ES-I3 (cell line): Measurements from ENCODE around the gene SUSD2.

ENCODE experiments used
- H3K36me3 ChIP-seq: 2 replicates; pipeline ENCODE4 v1.6.1; 2013; ENCODE audit warnings: mild to moderate bottlenecking, low read length, control low read depth, moderate library complexity; ENCODE audit not compliant: insufficient read depth
- H3K4me1 ChIP-seq: 2 replicates; pipeline ENCODE4 v1.6.1; 2013; ENCODE audit warnings: mild to moderate bottlenecking, control low read depth, low read length; ENCODE audit not compliant: insufficient read depth
- H3K9ac ChIP-seq: 2 replicates; pipeline ENCODE4 v1.6.1; 2013; ENCODE audit warnings: low read depth, mild to moderate bottlenecking, low read length, moderate library complexity
- H3K9me3 ChIP-seq: 2 replicates; pipeline ENCODE4 v1.6.1; 2013; ENCODE audit warnings: mild to moderate bottlenecking, low read length, moderate library complexity; ENCODE audit not compliant: control insufficient read depth, insufficient read depth

SUSD2 gene

GRCh38 chr22:24159650-24160049 is 21.6 kb upstream of the SUSD2 start:
- Histone ChIP-seq H3K9ac (no peak overlapping the region), H3K4me1 (peaks cover 7% of the 10 kb centered on the region; the same call in 1 of the 2 replicates), H3K36me3 (peaks cover 3% of the 10 kb centered on the region; the same call in 1 of the 2 replicates), H3K9me3 (no peaks in the 10 kb centered on the region)

GRCh38 chr22:24160546-24160945 is 20.7 kb upstream of the SUSD2 start:
- H3K9me3 ChIP-seq = no peaks in the 10 kb centered on the region
- H3K4me1 ChIP-seq = peaks cover 7% of the 10 kb centered on the region; the same call in 1 of the 2 replicates
- peaks cover 8% of the 10 kb centered on the region; the same call in 1 of the 2 replicates for H3K36me3 ChIP-seq
- no peak overlapping the region for H3K9ac ChIP-seq

- Histone ChIP-seq H3K9me3 (no peaks in the 10 kb centered on the region), H3K9ac (no peak overlapping the region), H3K36me3 (peaks cover 8% of the 10 kb centered on the region; the same call in 1 of the 2 replicates), H3K4me1 (peaks cover 7% of the 10 kb centered on the region; the same call in 1 of the 2 replicates)
Measured at GRCh38 chr22:24161485-24161884, 19.8 kb upstream of the SUSD2 start.

- no peaks in the 10 kb centered on the region for H3K9me3 ChIP-seq
- H3K4me1 ChIP-seq = peaks cover 7% of the 10 kb centered on the region; the same call in 1 of the 2 replicates
- H3K9ac ChIP-seq = no peak overlapping the region
- peaks cover 8% of the 10 kb centered on the region; the same call in 1 of the 2 replicates for H3K36me3 ChIP-seq
Measured at GRCh38 chr22:24161909-24162308, 19.4 kb upstream of the SUSD2 start.

GRCh38 chr22:24162436-24162835 is 18.9 kb upstream of the SUSD2 start:
- Histone ChIP-seq H3K4me1 (peaks cover 3% of the 10 kb centered on the region; the same call in 1 of the 2 replicates), H3K9ac (no peak overlapping the region)

GRCh38 chr22:24164243-24164642 is 17.0 kb upstream of the SUSD2 start:
- Histone ChIP-seq H3K4me1 (no peaks in the 10 kb centered on the region), H3K36me3 (peaks cover 8% of the 10 kb centered on the region; the same call in 1 of the 2 replicates), H3K9ac (no peak overlapping the region), H3K9me3 (no peaks in the 10 kb centered on the region)

More at GRCh38 chr22:24162436-24162835, 18.9 kb upstream of the SUSD2 start:
- no peaks in the 10 kb centered on the region for H3K9me3 ChIP-seq
- H3K36me3 ChIP-seq = peaks cover 8% of the 10 kb centered on the region; the same call in 1 of the 2 replicates

GRCh38 chr22:24164940-24165339 is 16.3 kb upstream of the SUSD2 start:
- Histone ChIP-seq H3K9ac (no peak overlapping the region), H3K36me3 (peaks cover 8% of the 10 kb centered on the region; the same call in 1 of the 2 replicates), H3K4me1 (no peaks in the 10 kb centered on the region), H3K9me3 (no peaks in the 10 kb centered on the region)

- no peaks in the 10 kb centered on the region for H3K4me1 ChIP-seq
- no peaks in the 10 kb centered on the region for H3K9me3 ChIP-seq
- H3K36me3 ChIP-seq = peaks cover 8% of the 10 kb centered on the region; the same call in 1 of the 2 replicates
- H3K9ac ChIP-seq = no peak overlapping the region
Measured at GRCh38 chr22:24165673-24166072, 15.6 kb upstream of the SUSD2 start.

- no peaks in the 10 kb centered on the region for H3K4me1 ChIP-seq
- no peak overlapping the region for H3K9ac ChIP-seq
- H3K36me3 ChIP-seq = peaks cover 8% of the 10 kb centered on the region; the same call in 1 of the 2 replicates
- no peaks in the 10 kb centered on the region for H3K9me3 ChIP-seq
Measured at GRCh38 chr22:24166811-24167210, 14.5 kb upstream of the SUSD2 start.

- Histone ChIP-seq H3K4me1 (no peaks in the 10 kb centered on the region), H3K9me3 (no peaks in the 10 kb centered on the region), H3K36me3 (peaks cover 6% of the 10 kb centered on the region; the same call in 1 of the 2 replicates), H3K9ac (no peak overlapping the region)
Measured at GRCh38 chr22:24169439-24170058, 11.7 kb upstream of the SUSD2 start.

GRCh38 chr22:24170188-24170587 is 11.1 kb upstream of the SUSD2 start:
- H3K36me3 ChIP-seq = 0 out of 2 replicates have a peak, but pooled peaks cover 3% of the 10 kb centered on the region
- no peak overlapping the region for H3K9ac ChIP-seq
- H3K9me3 ChIP-seq = no peaks in the 10 kb centered on the region
- no peaks in the 10 kb centered on the region for H3K4me1 ChIP-seq

GRCh38 chr22:24170632-24171031 is 10.7 kb upstream of the SUSD2 start:
- Histone ChIP-seq H3K4me1 (no peaks in the 10 kb centered on the region), H3K9me3 (no peaks in the 10 kb centered on the region), H3K36me3 (no peaks in the 10 kb centered on the region), H3K9ac (no peak overlapping the region)

- H3K9ac ChIP-seq = no peak overlapping the region
- H3K9me3 ChIP-seq = no peaks in the 10 kb centered on the region
- H3K36me3 ChIP-seq = no peaks in the 10 kb centered on the region
- H3K4me1 ChIP-seq = no peaks in the 10 kb centered on the region
Measured at GRCh38 chr22:24171822-24172221, 9.5 kb upstream of the SUSD2 start.

GRCh38 chr22:24175160-24175808 is 6.0 kb upstream of the SUSD2 start:
- Histone ChIP-seq H3K36me3 (no peaks in the 10 kb centered on the region), H3K9me3 (no peaks in the 10 kb centered on the region), H3K4me1 (no peaks in the 10 kb centered on the region), H3K9ac (no peak overlapping the region)

GRCh38 chr22:24176040-24176439 is 5.2 kb upstream of the SUSD2 start:
- Histone ChIP-seq H3K4me1 (no peaks in the 10 kb centered on the region; the same call in 1 of the 2 replicates), H3K9ac (no peak overlapping the region), H3K36me3 (no peaks in the 10 kb centered on the region), H3K9me3 (no peaks in the 10 kb centered on the region)
